ENCODE measurements around the gene SYT7. TPM values are rescaled to one million over a fixed set of nuclear protein-coding genes. Genes with fewer than 3 reads are reported as not detected.

The SYT7 gene
- total and polyA plus RNA-seq, 2 of the 4 experiments (the other 2 are of a cell fraction): under 0.01 to 0.19 TPM

GRCh38 chr11:61539831-61540357 lies 41.0 kb downstream of the SYT7 start:
- Histone ChIP-seq H3K4me3 (ENCODE audit: insufficient read depth, low read depth, low read length) (no peak overlapping the region), H2BK120ac (ENCODE audit: low read depth, low read length) (no peak overlapping the region), H3K18ac (ENCODE audit: low read depth, low read length) (no peak overlapping the region), H3K9me1 (ENCODE audit: insufficient read depth, low read length) (no peaks in the 10 kb centered on the region), H2AK9ac (replicated peaks; ENCODE audit: low read depth, low read length, poor library complexity) (no peak overlapping the region), H2BK15ac (ENCODE audit: low read depth, low read length) (no peak overlapping the region), H3K9ac (ENCODE audit: low read depth, low read length) (no peak overlapping the region), H3K4me1 (ENCODE audit: control insufficient read depth, insufficient read depth, low read length) (peaks cover 12% of the 10 kb centered on the region), H3K27ac (ENCODE audit: insufficient read depth, low read length) (no peak overlapping the region), H3K56ac (ENCODE audit: extremely low read depth, insufficient read depth, low read length) (no peak overlapping the region), H3K36me3 (ENCODE audit: control insufficient read depth, insufficient read depth, low read length) (no peaks in the 10 kb centered on the region), H3K14ac (replicated peaks; ENCODE audit: low read depth, low read length) (no peak overlapping the region), H4K91ac (ENCODE audit: insufficient read depth, low read depth, low read length) (no peak overlapping the region), H3K9me3 (ENCODE audit: control insufficient read depth, insufficient read depth, low read length) (no peaks in the 10 kb centered on the region), H4K20me1 (ENCODE audit: insufficient read depth, low read length) (no peaks in the 10 kb centered on the region), H2BK20ac (ENCODE audit: low read depth, low read length) (no peak overlapping the region), H3K79me1 (ENCODE audit: low read depth in 1 of 2, low read length in 2 of 2) (no peaks in the 10 kb centered on the region), H2AK5ac (ENCODE audit: low read depth, low read length) (no peak overlapping the region), H3K23ac (ENCODE audit: low read depth, low read length) (no peak overlapping the region), H3K4ac (ENCODE audit: low read depth, low read length) (no peak overlapping the region), H3K27me3 (ENCODE audit: control insufficient read depth, insufficient read depth, low read length) (peaks cover 34% of the 10 kb centered on the region), H4K5ac (ENCODE audit: low read depth, low read length) (no peak overlapping the region), H3K4me2 (ENCODE audit: low read depth, low read length) (no peak overlapping the region), H4K8ac (ENCODE audit: low read depth in 2 of 2, low read length in 2 of 2) (no peak overlapping the region), H2AFZ (replicated peaks; ENCODE audit: low read length, poor library complexity) (no peak overlapping the region), H2BK5ac (ENCODE audit: low read depth, low read length, poor library complexity, severe bottlenecking) (no peak overlapping the region)
- intact Hi-C loops (cut with micrococcal nuclease): no loop called here
- no CpG with 5 or more reads among the region's 14 CpGs for WGBS, 2 experiments (ENCODE audit: extremely low coverage in 2 of 2, insufficient read length in 1 of 2)
- dilution Hi-C loops (cut with HindIII; ENCODE audit: low sequenced_read_pairs, unreplicated experiment): no loop called here
- in situ Hi-C loops (cut with MboI; ENCODE audit: low sequenced_read_pairs): no loop called here
- POLR2A ChIA-PET (ENCODE audit: unreplicated experiment): interaction anchor here (0.8 kb wide), 1 partner anchor 14 kb away, joined by 3 read pairs; no protein-coding TSS in a partner anchor
- BruUV-seq (replicated peaks): no TSS peak
- TF ChIP-seq MXI1 (IDR thresholded peaks at IDR 0.05; ENCODE audit: borderline replicate concordance, low read depth, low read length) (no peak), USF2 (IDR thresholded peaks at IDR 0.05; ENCODE audit: low read depth, low read length) (no peak), BHLHE40 (IDR thresholded peaks at IDR 0.05; ENCODE audit: low read depth, low read length) (no peak), SMC3 (IDR thresholded peaks at IDR 0.05; ENCODE audit: low read depth, low read length) (no peak), CEBPB (IDR thresholded peaks at IDR 0.05; ENCODE audit: low read depth, low read length) (no peak), NFE2L2 (IDR thresholded peaks at IDR 0.05; ENCODE audit: low read depth, low read length) (no peak), MAZ (IDR thresholded peaks at IDR 0.05; ENCODE audit: borderline replicate concordance, low read depth, low read length) (no peak), RFX5 (IDR thresholded peaks at IDR 0.05; ENCODE audit: low read depth, low read length) (no peak), RCOR1 (IDR thresholded peaks at IDR 0.05; ENCODE audit: insufficient replicate concordance, low read length) (no peak), ELK1 (IDR thresholded peaks at IDR 0.05; ENCODE audit: borderline replicate concordance, low read depth, low read length) (no peak), POLR2A (IDR thresholded peaks at IDR 0.05; ENCODE audit: low read depth, low read length) (no peak), RAD21 (IDR thresholded peaks at IDR 0.05; ENCODE audit: low read length) (no peak), FOS (IDR thresholded peaks at IDR 0.05; ENCODE audit: low read depth, low read length) (no peak), CHD1 (IDR thresholded peaks at IDR 0.05; ENCODE audit: low read depth, low read length) (no peak)
- DNase-seq (no peak), ATAC-seq (ENCODE audit: low read depth) (no peak)
- CTCF ChIA-PET: interaction anchor here (0.9 kb wide), 1 partner anchor 23 kb away, joined by 3 read pairs; no protein-coding TSS in a partner anchor

All from IMR-90 (cell line).